OCI-LY7 (cell line): ENCODE measurements around the gene TSPAN8. TPM values are rescaled to one million over a fixed set of nuclear protein-coding genes. Genes with fewer than 3 reads are reported as not detected.

Experiments used
- BruUV-seq: library from RNA; stranded (reverse); fragments of 400-500 nt; replicated peaks from 2 replicates; lab custom pipeline; 2021; lab: Mats Ljungman, UMichigan
- CTCF ChIA-PET: fragments of 300-600 bp; sonication (Branson Sonifier 250); formaldehyde crosslinking; loops from one replicate; lab custom pipeline; 2022; ENCODE audit warnings: antibody characterized with exemption; ENCODE audit not compliant: unreplicated experiment; lab: Charles Lee
- POLR2A ChIA-PET: fragments of 300-600 bp; sonication (Branson Sonifier 250); formaldehyde crosslinking; loops from one replicate; lab custom pipeline; 2022; ENCODE audit warnings: antibody characterized with exemption; lab: Charles Lee
- DNase-seq: peaks from one replicate; pipeline ENCODE4 v3.0.0-alpha.2; 2015; ENCODE audit warnings: low spot score
- H2AFZ ChIP-seq: fragments of 200-600 bp; sonication (generic), shearing (Covaris generic); 2 replicates; pipeline ENCODE4 v1.6.1; 2014; ENCODE audit warnings: mild to moderate bottlenecking, antibody characterized with exemption, low read length, moderate library complexity
- H3K27ac ChIP-seq: fragments of 200-600 bp; sonication (generic); 2 replicates; pipeline ENCODE4 v1.5.1; 2014; ENCODE audit warnings: mixed run types, low read depth, mild to moderate bottlenecking, moderate library complexity, low read length, inconsistent platforms; ENCODE audit not compliant: poor library complexity, severe bottlenecking
- H3K36me3 ChIP-seq: fragments of 200-600 bp; sonication (generic); 2 replicates; pipeline ENCODE4 v1.6.1; 2014; ENCODE audit warnings: mild to moderate bottlenecking, antibody characterized with exemption, low read length, moderate library complexity, mixed read lengths; ENCODE audit not compliant: insufficient read depth
- H3K4me1 ChIP-seq: fragments of 200-600 bp; sonication (generic); 2 replicates; pipeline ENCODE4 v1.5.1; 2014; ENCODE audit warnings: mild to moderate bottlenecking, low read length; ENCODE audit not compliant: insufficient read depth, poor library complexity, severe bottlenecking
- H3K4me2 ChIP-seq: fragments of 200-600 bp; sonication (generic); 2 replicates; pipeline ENCODE4 v1.6.1; 2014; ENCODE audit warnings: mild to moderate bottlenecking, low read length
- H3K4me3 ChIP-seq: fragments of 200-600 bp; sonication (generic); 2 replicates; pipeline ENCODE4 v1.5.1; 2014; ENCODE audit warnings: mild to moderate bottlenecking, low read depth, low read length; ENCODE audit not compliant: poor library complexity, severe bottlenecking
- H3K79me2 ChIP-seq: fragments of 200-600 bp; sonication (generic); 2 replicates; pipeline ENCODE4 v1.6.1; 2016; ENCODE audit warnings: low read depth, mild to moderate bottlenecking, low read length, moderate library complexity, mixed read lengths; ENCODE audit not compliant: insufficient read depth
- H3K9me2 ChIP-seq: fragments of 200-600 bp; sonication (generic); 2 replicates; pipeline ENCODE4 v1.6.1; 2016; ENCODE audit warnings: mild to moderate bottlenecking, low read length, mixed read lengths; ENCODE audit not compliant: insufficient read depth
- H3K9me3 ChIP-seq: fragments of 200-600 bp; sonication (generic); 2 replicates; pipeline ENCODE4 v1.6.1; 2014; ENCODE audit warnings: mild to moderate bottlenecking, mixed run types, low read length, mixed read lengths
- H4K20me1 ChIP-seq: fragments of 200-600 bp; sonication (generic); 2 replicates; pipeline ENCODE4 v1.6.1; 2014; ENCODE audit warnings: mild to moderate bottlenecking, antibody characterized with exemption, low read length, moderate library complexity, mixed read lengths; ENCODE audit not compliant: insufficient read depth
- EZH2phosphoT487 ChIP-seq: fragments of 200-600 bp; sonication (generic); IDR thresholded peaks from 2 replicates; pipeline ENCODE4 v1.6.1; 2018; ENCODE audit warnings: low read depth, borderline replicate concordance, mild to moderate bottlenecking, mixed run types, antibody characterized with exemption, low read length, moderate library complexity, mixed read lengths
- intact Hi-C: fragments of 100-400 bp; cut with micrococcal nuclease; formaldehyde crosslinking; loops from one replicate; pipeline ENCODE4 v1.10.0; 2022; ENCODE audit not compliant: unreplicated experiment
- total RNA-seq, 2 experiments: library from RNA; depleted of rRNA in 1 of 2; stranded (reverse); fragments of >200 nt in 1 of 2; shearing (Covaris generic) in 1 of 2; gene quantifications; 2 replicates each; pipeline ENCODE4 v1.2.3, GENCODE V29; 2014 to 2022
- TF ChIP-seq, protein P1 (sequence below): fragments of 200-600 bp; sonication (generic); conservative IDR thresholded peaks from 2 replicates; pipeline ENCODE4 v1.5.1; 2014; ENCODE audit warnings: mild to moderate bottlenecking, antibody characterized with exemption, low read length, moderate library complexity, mixed read lengths

The TSPAN8 gene
- total RNA-seq, 2 experiments from 2014 or later: not detected

DNA sequence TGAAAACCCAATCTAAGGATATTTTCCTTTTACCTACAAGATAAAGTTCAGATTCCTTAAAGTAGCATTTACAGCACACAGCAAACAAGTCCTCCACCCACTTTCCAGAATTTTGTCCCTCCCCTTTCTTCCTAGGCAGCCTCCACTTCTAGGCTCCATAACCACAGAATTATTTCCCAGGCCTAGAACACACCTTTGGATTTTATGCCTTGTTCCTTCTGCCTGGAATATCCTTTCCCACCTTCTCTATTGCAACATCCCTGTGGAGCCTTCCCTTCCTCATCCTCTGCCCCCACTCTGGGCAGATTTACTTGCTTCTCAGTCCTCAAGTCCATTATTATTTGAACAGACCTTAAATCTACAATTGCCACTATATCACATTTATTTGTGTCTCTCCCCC lies 2.1 kb upstream of the TSPAN8 start:
- POLR2A ChIA-PET: no interaction called here

DNA sequence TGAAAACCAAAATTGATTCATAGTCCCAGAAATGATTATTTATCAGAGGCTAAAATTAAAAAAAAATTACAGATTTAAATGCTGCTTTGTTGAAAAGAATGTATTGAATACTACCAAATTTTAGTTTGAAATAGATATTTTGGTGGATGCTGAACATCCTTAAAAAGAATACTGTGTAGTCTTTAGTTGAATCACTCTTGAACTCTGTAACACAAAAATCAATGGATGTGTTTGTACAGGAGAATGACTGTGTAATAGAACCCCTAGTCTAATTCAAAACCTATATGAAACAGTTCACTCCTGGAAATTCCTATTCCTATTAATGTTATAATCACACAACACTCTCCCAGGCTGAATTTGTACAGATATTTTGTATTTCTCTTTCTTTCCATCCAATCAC lies 1.5 kb upstream of the TSPAN8 start:
- H3K4me1 ChIP-seq: no peaks in the 10 kb centered on the region
- no peak for DNase-seq
- no peak overlapping the region for H3K4me3 ChIP-seq
- H3K79me2 ChIP-seq: no peaks in the 10 kb centered on the region
- H2AFZ ChIP-seq: no peak overlapping the region
- no peak overlapping the region for H3K27ac ChIP-seq
- no peak for TF ChIP-seq EZH2phosphoT487
- TF ChIP-seq, protein P1, sequence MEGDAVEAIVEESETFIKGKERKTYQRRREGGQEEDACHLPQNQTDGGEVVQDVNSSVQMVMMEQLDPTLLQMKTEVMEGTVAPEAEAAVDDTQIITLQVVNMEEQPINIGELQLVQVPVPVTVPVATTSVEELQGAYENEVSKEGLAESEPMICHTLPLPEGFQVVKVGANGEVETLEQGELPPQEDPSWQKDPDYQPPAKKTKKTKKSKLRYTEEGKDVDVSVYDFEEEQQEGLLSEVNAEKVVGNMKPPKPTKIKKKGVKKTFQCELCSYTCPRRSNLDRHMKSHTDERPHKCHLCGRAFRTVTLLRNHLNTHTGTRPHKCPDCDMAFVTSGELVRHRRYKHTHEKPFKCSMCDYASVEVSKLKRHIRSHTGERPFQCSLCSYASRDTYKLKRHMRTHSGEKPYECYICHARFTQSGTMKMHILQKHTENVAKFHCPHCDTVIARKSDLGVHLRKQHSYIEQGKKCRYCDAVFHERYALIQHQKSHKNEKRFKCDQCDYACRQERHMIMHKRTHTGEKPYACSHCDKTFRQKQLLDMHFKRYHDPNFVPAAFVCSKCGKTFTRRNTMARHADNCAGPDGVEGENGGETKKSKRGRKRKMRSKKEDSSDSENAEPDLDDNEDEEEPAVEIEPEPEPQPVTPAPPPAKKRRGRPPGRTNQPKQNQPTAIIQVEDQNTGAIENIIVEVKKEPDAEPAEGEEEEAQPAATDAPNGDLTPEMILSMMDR: no peak
- CTCF ChIA-PET: no interaction called here
- H3K36me3 ChIP-seq: no peaks in the 10 kb centered on the region
- no TSS peak for BruUV-seq
- H3K9me2 ChIP-seq: no peaks in the 10 kb centered on the region
- POLR2A ChIA-PET: no interaction called here
- H4K20me1 ChIP-seq: no peaks in the 10 kb centered on the region
- H3K4me2 ChIP-seq: no peak overlapping the region
- no peaks in the 10 kb centered on the region for H3K9me3 ChIP-seq
- intact Hi-C loops: no loop called here

More for the DNA sequence above, 2.1 kb upstream of the TSPAN8 start:
- H3K36me3 ChIP-seq: no peaks in the 10 kb centered on the region
- no peak overlapping the region for H2AFZ ChIP-seq
- H3K27ac ChIP-seq: no peak overlapping the region
- H3K9me2 ChIP-seq: no peaks in the 10 kb centered on the region
- no peak overlapping the region for H3K4me2 ChIP-seq
- no peaks in the 10 kb centered on the region for H3K79me2 ChIP-seq
- intact Hi-C loops: no loop called here
- CTCF ChIA-PET: no interaction called here
- H3K4me3 ChIP-seq: no peak overlapping the region
- no peak for DNase-seq
- H4K20me1 ChIP-seq: no peaks in the 10 kb centered on the region
- H3K9me3 ChIP-seq: no peaks in the 10 kb centered on the region
- no TSS peak for BruUV-seq
- no peaks in the 10 kb centered on the region for H3K4me1 ChIP-seq
- TF ChIP-seq, protein P1: no peak
- TF ChIP-seq EZH2phosphoT487: no peak

DNA sequence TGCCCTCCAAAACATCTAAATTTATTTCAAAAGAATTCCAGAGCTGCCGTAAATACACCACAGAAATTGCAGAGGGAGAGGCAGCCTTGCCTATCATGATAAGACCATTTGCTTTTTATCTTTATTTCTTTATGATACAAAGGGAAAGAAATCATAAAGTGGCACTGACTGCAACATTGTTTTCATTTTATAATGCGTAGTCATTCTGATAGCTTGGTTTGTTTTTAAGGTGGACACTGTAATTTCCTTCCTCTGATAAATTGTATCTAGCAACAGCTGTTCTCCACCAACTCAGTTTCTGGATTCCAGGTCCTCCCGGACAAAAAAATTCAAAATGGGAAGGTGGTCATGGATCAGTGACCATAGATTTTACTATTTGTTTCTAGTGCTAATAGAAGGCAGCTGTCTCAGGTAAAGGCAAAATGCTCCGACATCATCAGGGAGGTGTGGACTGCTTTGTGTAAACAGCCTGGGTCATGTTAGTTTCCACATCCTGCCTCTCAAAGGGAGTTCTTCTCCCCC lies 623 bp upstream of the TSPAN8 start:
- Histone ChIP-seq H3K36me3 (no peaks in the 10 kb centered on the region), H3K9me2 (no peaks in the 10 kb centered on the region), H3K27ac (no peak overlapping the region), H4K20me1 (no peaks in the 10 kb centered on the region), H2AFZ (no peak overlapping the region), H3K79me2 (no peaks in the 10 kb centered on the region), H3K4me2 (no peak overlapping the region), H3K4me1 (no peaks in the 10 kb centered on the region), H3K4me3 (no peak overlapping the region), H3K9me3 (no peaks in the 10 kb centered on the region)
- ChIA-PET POLR2A (no interaction called here), CTCF (no interaction called here)
- intact Hi-C loops: no loop called here
- BruUV-seq: no TSS peak
- TF ChIP-seq EZH2phosphoT487: no peak
- TF ChIP-seq, protein P1: no peak
- DNase-seq: no peak
